NOMO-1 (cell line): Measurements from ENCODE around the gene CEP295NL.

Source experiments
- DNase-seq, 2 experiments: peaks; one replicate each; lab custom pipeline; 2025; ENCODE audit not compliant: unreplicated experiment in 2 of 2; lab: John Stamatoyannopoulos, UW

The CEP295NL gene

GRCh38 chr17:78840780-78841611, 62.0 kb downstream of the CEP295NL start, which contains the start of gene USP36:
USP36 (minus strand) TSS chr17:78840814; CDS start chr17:78836363, 4,451 bp downstream.
- peak; percentile 97 to 98 for DNase-seq
